GM21717 (cell line): ENCODE data around the gene VPS37C.
"Not testable (repeated sequence)": the region's sequence is repeated elsewhere in the genome, so short reads cannot be mapped to it uniquely, and the experiment has no call there.

Experiments used
- ATAC-seq: cut with Tn5 transposase; IDR thresholded peaks from one replicate; pipeline ENCODE4 v1.9.1; 2021; ENCODE audit warnings: mild to moderate bottlenecking, moderate library complexity; ENCODE audit not compliant: unreplicated experiment

Gene VPS37C

DNA sequence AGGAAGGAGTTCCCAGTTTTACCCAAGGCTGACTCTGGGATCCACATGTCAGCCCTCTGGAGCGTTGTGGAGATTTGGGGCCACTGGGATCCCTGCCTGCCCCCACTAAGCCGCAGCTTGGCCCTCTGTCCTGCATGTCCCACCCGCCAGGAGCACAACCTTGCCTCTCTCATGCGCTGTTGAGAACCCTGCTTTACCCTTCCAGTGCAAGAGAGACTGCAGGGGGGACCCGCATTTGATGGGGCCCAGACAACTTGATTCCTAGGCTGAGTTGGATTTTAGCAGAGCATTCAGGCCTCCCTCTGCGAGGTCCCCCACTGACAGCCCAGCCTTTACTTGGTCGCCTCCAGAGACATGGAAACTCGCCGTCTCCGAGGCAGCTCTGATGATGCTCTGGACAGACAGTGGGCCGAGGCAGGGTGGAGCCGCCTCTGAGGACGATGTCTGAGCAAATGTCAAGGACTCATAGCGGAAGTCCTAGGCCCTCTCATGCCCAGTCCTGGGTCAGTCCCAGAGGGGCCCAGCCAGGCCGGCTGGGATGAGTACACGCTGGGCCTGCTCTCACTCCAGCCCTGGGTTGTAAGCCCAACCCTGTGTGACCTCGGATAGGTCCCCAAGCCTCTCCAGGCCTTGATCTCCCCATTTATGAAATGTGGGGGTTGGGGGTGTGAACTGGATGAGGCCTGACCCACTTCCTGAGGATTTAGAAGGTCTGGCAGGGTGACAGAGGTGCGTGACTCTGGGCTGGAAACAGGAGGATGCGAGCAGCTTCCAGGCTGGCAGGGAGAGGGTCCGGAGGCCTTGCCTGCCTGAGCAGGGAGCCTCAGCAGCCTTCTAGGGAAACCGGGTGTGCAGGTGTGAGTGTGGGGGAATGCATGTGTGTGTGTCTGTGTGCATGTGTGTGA is 58.3 kb downstream of the VPS37C start:
- ATAC-seq: no peak

DNA sequence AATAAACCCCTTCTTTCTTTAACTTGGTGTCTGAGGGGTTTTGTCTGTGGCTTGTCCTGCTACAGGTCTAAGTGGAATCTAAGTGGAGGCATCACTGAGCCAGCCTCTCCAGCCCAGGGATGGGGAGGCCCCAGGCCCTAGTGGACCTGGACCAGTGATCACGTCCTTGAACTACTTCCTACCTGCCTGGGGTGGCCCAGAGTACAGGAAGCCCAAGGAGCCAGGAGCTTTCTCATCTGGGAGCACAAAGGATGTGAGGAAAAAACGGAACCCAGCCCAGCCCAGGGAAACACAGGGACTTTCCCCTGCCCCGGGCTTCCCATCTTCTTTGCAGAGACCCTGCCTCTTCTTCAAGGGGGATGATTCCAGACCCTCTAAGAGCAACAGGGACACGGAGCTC is 62.4 kb downstream of the VPS37C start:
- no peak for ATAC-seq

DNA sequence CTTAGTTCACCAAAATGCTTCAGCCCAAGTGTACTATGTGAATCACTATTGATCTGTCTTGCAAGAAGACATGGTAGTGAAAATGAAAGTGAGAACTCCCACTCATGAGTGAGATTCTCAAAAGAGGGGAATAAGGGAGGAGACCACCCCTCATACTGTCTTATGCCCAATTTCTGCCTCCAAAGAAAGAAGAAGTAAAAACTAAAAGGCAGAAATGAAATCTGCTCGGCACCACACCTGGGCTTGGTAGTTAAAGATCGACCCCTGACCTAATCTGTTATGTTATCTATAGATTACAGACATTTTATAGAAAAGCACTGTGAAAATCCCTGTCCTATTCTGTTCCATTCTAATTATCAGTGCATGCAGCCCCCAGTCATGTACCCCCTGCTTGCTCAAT is 63.0 kb downstream of the VPS37C start:
- not testable (repeated sequence) for ATAC-seq

- no peak for ATAC-seq
These were observed 66.2 kb downstream of the VPS37C start for GRCh38 chr11:61095021-61095420.

DNA sequence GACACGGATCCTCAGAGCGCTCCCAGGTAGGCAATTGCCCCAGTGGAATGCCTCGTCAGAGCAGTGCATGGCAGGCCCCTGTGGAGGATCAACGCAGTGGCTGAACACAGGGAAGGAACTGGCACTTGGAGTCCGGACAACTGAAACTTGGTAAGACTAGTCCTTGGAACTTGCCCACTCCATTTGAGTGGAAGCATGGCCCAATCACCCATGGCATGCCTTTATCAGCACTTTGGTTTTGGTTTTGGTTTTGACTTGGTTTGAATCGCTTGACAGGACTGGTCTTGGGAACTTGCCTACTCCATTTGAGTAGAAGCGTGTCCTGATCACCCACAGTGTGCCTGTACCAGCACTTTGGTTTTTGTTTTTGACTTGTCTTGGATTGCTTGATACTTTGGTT is 67.1 kb downstream of the VPS37C start:
- ATAC-seq: not testable (repeated sequence)

GRCh38 chr11:61092908-61093763 is 68.1 kb downstream of the VPS37C start:
- no peak for ATAC-seq

- ATAC-seq: peak; percentile 61
These were observed 68.9 kb downstream of the VPS37C start for GRCh38 chr11:61092280-61092766.

GRCh38 chr11:61091373-61092279 is 69.6 kb downstream of the VPS37C start:
- peak; percentile 43 for ATAC-seq

DNA sequence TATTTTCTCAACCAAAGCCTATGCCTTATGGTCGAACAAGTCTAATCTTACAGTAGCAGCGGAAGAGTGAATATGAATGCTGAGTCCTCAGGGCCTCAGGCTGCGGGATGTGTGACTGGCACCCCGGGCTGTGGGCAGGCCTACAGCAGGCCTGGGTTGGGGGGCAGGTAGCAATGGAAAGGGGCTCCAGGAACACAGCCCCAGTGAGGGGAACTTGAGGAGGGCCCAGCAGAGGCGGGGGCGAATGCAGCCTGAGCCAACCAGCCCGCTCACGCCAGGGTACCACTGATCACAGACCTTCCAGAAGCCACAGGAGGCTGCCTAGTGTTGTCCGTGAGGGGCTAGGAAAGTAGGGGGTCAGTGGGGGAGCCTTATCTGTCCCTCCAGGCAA is 70.2 kb downstream of the VPS37C start:
- ATAC-seq: no peak

DNA sequence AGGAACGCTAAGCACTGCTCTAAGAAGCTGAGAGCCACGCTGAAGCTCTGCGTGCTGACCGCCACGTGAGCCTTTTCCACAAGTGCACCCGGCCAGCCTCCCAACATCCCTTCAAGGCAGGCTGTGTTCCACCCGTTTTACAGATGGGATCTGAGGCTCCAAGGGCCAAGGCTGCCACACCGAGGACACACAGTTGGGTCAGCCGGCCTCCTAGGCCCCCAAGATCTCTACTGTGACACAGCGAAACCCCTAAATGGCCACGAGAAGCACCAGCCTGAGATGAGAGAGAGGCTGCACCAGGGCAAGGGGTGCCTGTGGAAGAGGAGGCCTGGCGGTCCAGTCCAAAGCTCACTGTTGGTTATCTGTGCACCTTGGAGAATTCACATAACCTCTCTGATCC is 70.7 kb downstream of the VPS37C start:
- no peak for ATAC-seq

- no peak for ATAC-seq
These were observed 71.3 kb downstream of the VPS37C start for GRCh38 chr11:61089806-61090491.

DNA sequence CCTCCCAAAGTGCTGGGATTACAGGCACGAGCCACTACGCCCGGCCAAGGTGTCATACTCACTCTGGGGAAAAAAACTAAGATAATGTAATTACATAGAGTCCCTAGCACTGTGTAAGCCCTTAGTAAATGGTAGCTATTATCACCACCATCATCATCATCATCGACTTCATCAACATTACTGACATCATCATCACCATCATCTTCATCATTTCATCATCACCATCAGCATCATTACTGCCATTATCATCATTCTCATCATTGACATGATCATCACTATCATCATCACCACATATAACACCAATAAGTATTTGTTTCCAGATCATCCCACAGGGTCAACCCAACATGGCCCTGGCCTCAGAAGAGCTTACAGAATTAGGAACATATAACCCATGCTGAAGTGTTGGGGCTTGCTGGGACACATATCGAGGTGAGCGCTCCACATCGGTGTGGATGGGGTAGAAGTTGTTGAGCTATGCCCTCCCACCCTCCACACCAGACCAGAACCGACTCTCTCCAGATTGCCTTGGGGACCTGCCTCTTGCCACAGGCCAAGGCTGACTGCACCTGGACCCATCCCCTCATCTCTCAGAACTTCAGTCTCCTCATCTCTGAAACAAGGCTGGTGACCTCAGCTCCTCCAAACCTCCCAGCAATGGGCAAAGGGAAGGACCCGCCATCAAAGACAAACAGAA is 73.7 kb downstream of the VPS37C start:
- no peak for ATAC-seq

DNA sequence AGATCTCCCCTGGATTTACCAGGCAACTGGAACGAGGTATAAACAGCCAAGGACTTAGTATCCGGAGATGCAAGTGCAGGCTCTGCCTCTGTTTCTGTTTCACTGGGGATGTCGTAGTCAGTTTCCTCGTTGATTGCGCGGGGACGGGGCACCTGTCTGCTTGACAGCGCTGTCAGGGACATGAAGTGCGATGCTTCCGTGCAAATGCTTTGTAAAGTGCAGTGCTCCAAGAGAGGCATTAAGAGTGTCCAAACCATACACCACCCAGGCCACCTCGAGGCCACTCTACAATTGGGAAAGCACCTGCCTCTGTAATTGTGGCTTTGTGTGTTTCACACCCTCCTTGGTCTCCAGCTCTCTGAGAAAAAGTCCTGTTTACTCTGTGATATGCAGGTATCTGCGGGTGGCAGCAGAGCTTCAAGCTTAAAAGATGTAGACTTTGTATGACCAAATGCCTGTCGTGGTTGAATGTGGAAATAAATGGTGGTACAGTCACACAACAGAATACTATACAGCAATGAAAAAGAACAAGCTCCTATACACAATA is 77.6 kb downstream of the VPS37C start:
- no peak for ATAC-seq

GRCh38 chr11:61082931-61083531 is 78.2 kb downstream of the VPS37C start:
- ATAC-seq: no peak

GRCh38 chr11:61082062-61082870 is 79.0 kb downstream of the VPS37C start:
- ATAC-seq: no peak

GRCh38 chr11:61080986-61081590 is 80.1 kb downstream of the VPS37C start:
- ATAC-seq: no peak

- ATAC-seq: no peak
These were observed 80.7 kb downstream of the VPS37C start for GRCh38 chr11:61080526-61080925.
